ENCODE data around the gene GRIK4. TPM values are rescaled to one million over a fixed set of nuclear protein-coding genes. Genes with fewer than 3 reads are reported as not detected.

GRIK4 gene
- polyA plus RNA-seq, 1 donor = 0.94 TPM

DNA sequence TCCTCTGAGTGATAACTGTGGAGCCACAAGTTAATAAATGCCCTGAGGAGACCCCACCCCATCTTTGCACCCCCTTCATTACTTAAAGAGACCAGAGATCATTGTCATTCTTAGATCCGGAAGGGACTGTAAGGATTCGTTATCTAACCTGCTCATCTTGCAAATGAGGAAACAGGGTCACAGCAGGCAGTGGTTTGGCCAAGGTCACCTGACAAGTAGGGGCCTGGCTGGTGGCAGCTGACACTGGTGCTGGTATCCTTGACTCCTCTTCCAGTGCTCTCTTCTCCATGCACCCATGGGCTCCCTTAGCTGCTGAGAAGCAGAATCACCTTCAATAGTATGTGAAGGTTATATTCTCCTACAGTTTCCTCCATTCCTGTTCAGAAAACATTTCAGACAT, 151.6 kb downstream of the GRIK4 start:
- no peak for DNase-seq
- Histone ChIP-seq H3K4me1 (ENCODE audit: control insufficient read depth, insufficient read depth, low read length) (no peaks in the 10 kb centered on the region), H3K27ac (ENCODE audit: low read length) (no peak overlapping the region), H3K36me3 (ENCODE audit: control insufficient read depth, insufficient read depth, low read length) (no peaks in the 10 kb centered on the region), H3K27me3 (ENCODE audit: control insufficient read depth, insufficient read depth, low read length) (no peaks in the 10 kb centered on the region), H3K4me3 (ENCODE audit: low read length) (no peak overlapping the region), H3K9me3 (ENCODE audit: control insufficient read depth, low read depth, low read length) (no peaks in the 10 kb centered on the region)
- no CpG with 5 or more reads among the region's 2 CpGs for WGBS (ENCODE audit: insufficient coverage, low lambda C conversion rate)

DNA sequence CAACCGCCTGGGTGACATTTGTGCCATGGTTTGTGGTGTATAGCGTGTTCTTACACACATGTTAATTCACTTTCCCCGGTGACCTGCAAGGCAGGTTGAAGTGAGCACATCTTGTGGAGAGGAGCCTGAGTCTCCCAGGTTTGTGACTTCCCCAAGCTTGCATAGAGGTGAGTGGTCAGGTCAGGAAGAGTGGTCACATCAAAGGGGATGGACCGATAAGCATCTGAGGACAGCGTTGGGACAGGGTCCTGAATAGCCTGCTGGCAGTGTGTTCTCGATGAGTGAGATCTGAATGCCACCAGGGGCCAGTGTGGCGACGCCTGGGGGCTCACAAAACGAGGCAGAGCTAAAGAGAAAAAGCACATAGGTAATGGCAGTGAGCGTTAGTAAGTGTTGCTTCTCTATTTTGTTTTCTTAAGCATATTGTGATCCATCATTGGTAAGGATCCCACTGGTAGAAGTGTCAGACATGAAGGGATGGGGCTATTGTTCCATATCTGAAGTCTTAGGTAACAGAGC, 154.6 kb downstream of the GRIK4 start:
- no peaks in the 10 kb centered on the region for H3K36me3 ChIP-seq (ENCODE audit: control insufficient read depth, insufficient read depth, low read length)

DNA sequence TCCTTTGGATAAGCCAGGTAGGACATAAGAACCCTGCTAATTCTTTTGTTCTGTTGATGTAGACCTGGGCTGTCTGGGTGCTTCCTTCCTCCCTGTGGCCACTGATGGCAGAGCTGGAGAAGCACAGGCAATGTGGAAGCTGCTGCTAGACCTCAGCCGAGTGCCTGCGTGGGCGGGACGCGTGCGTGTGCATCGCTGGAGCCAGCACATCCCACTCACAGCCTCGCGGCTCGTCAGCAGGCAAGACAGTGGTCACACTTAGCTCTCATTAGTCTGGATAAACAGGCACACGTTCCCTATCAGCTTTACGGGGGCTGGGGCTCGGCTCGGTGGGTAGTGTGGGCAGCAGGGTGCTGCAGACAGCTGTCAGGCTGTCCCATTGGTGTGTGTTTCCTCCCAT, 155.7 kb downstream of the GRIK4 start:
- no peaks in the 10 kb centered on the region for H3K4me1 ChIP-seq (ENCODE audit: control insufficient read depth, insufficient read depth, low read length)
- H3K36me3 ChIP-seq (ENCODE audit: control insufficient read depth, insufficient read depth, low read length) = no peaks in the 10 kb centered on the region
- H3K27me3 ChIP-seq (ENCODE audit: control insufficient read depth, insufficient read depth, low read length) = no peaks in the 10 kb centered on the region
- no peaks in the 10 kb centered on the region for H3K9me3 ChIP-seq (ENCODE audit: control insufficient read depth, low read depth, low read length)
- no peak overlapping the region for H3K27ac ChIP-seq (ENCODE audit: low read length)
- no CpG with 5 or more reads among the region's 14 CpGs for WGBS (ENCODE audit: insufficient coverage, low lambda C conversion rate)
- DNase-seq = no peak
- no peak overlapping the region for H3K4me3 ChIP-seq (ENCODE audit: low read length)

More for the DNA sequence above, 154.6 kb downstream of the GRIK4 start:
- H3K27me3 ChIP-seq (ENCODE audit: control insufficient read depth, insufficient read depth, low read length) = no peaks in the 10 kb centered on the region
- no peak for DNase-seq
- no peaks in the 10 kb centered on the region for H3K9me3 ChIP-seq (ENCODE audit: control insufficient read depth, low read depth, low read length)
- no peak overlapping the region for H3K4me3 ChIP-seq (ENCODE audit: low read length)
- no CpG with 5 or more reads among the region's 10 CpGs for WGBS (ENCODE audit: insufficient coverage, low lambda C conversion rate)
- no peaks in the 10 kb centered on the region for H3K4me1 ChIP-seq (ENCODE audit: control insufficient read depth, insufficient read depth, low read length)
- H3K27ac ChIP-seq (ENCODE audit: low read length) = no peak overlapping the region

DNA sequence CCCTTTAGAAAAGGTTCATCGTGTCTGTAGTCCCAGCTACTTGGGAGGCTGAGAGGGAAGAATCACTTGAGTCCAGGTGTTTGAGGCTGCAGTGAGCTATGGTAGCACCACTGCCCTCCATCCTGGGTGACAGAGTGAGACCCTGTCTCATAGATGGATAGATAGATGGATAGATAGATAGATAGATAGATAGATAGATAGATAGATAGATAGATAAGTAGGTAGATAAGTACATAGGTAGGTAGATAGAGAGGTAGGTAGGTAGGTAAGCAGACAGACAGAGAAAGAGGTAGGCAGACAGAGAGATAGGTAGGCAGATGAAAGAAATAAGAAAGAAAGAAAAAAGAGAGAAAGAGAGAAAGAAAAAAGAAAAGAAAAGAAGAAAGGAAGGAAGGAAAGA, 156.4 kb downstream of the GRIK4 start:
- Histone ChIP-seq H3K27ac (ENCODE audit: low read length) (no peak overlapping the region), H3K4me3 (ENCODE audit: low read length) (no peak overlapping the region), H3K4me1 (ENCODE audit: control insufficient read depth, insufficient read depth, low read length) (no peaks in the 10 kb centered on the region), H3K27me3 (ENCODE audit: control insufficient read depth, insufficient read depth, low read length) (no peaks in the 10 kb centered on the region), H3K9me3 (ENCODE audit: control insufficient read depth, low read depth, low read length) (no peaks in the 10 kb centered on the region), H3K36me3 (ENCODE audit: control insufficient read depth, insufficient read depth, low read length) (no peaks in the 10 kb centered on the region)
- DNase-seq = no peak
- no CpG with 5 or more reads among the region's 1 CpG for WGBS (ENCODE audit: insufficient coverage, low lambda C conversion rate)

DNA sequence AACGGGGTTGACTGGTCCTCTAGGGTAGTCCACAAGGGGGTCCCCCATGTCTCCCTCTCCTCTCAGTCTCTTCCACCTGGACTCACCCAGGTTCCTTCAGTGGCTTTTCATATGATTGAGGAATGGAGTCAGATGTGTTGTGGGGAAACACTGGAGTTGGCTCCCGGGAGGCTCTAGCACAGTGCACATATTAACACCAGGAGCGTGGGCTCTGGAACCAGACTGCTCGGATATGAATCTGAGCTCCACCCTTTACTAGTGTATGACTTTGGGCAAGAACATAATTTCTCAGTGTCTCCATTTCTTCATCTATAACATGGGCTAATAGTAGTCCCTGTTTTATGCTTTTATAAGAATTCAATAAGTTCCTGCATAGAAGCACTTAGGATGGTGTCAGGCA, 157.0 kb downstream of the GRIK4 start:
- Histone ChIP-seq H3K36me3 (ENCODE audit: control insufficient read depth, insufficient read depth, low read length) (no peaks in the 10 kb centered on the region), H3K4me1 (ENCODE audit: control insufficient read depth, insufficient read depth, low read length) (no peaks in the 10 kb centered on the region), H3K4me3 (ENCODE audit: low read length) (no peak overlapping the region), H3K9me3 (ENCODE audit: control insufficient read depth, low read depth, low read length) (no peaks in the 10 kb centered on the region), H3K27me3 (ENCODE audit: control insufficient read depth, insufficient read depth, low read length) (no peaks in the 10 kb centered on the region), H3K27ac (ENCODE audit: low read length) (no peak overlapping the region)
- WGBS (ENCODE audit: insufficient coverage, low lambda C conversion rate) = 80% methylated on average over 1 of the region's 4 CpGs
- DNase-seq = no peak

DNA sequence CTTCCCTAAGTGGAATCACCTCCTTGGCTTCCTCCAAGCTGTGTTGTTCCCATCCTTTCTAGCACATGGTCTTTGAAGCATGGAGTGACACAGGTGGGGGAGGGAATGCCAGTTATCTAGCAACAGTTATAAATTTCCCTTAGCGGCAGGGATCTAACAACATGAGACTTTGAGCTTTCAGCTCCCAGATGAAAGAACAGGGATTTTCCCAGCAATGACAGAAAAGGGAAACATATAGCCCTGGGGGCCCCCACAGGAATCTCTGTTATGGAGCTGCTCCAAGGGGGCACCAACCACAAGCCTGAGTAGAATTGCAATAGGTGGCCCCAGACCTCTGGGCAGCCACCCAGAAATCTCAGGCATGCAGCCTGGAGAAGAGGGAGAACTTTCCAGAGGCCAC, 163.0 kb downstream of the GRIK4 start:
- WGBS (ENCODE audit: insufficient coverage, low lambda C conversion rate) = no CpG with 5 or more reads among the region's 1 CpG
- peak; percentile 80 to 93 for DNase-seq
- no peak overlapping the region for H3K4me3 ChIP-seq (ENCODE audit: low read length)
- no peaks in the 10 kb centered on the region for H3K9me3 ChIP-seq (ENCODE audit: control insufficient read depth, low read depth, low read length)
- H3K36me3 ChIP-seq (ENCODE audit: control insufficient read depth, insufficient read depth, low read length) = no peaks in the 10 kb centered on the region
- H3K4me1 ChIP-seq (ENCODE audit: control insufficient read depth, insufficient read depth, low read length) = peaks cover 20% of the 10 kb centered on the region
- H3K27ac ChIP-seq (ENCODE audit: low read length) = peak overlapping the region; percentile 13
- no peaks in the 10 kb centered on the region for H3K27me3 ChIP-seq (ENCODE audit: control insufficient read depth, insufficient read depth, low read length)

DNA sequence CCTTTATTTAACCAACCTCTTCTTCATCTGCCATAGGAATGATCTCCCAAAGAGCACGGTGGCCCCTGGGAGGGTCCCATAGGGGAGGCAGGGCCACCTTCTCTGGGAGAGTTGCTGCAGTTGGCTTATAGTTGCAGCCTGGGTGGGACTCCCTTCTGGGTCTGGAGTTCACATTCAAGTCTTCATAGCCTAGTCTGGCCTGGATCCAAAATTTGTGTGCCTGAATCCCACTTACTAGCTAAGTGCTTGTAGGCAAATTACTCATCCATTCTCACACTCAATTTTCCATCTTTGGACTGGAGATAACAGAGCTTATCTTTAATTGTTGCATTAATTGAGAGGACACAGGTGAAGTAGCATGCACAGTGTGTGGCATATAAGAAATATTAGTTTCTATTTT, 163.6 kb downstream of the GRIK4 start:
- Histone ChIP-seq H3K27ac (ENCODE audit: low read length) (peak overlapping the region; percentile 13), H3K4me1 (ENCODE audit: control insufficient read depth, insufficient read depth, low read length) (peaks cover 20% of the 10 kb centered on the region), H3K9me3 (ENCODE audit: control insufficient read depth, low read depth, low read length) (no peaks in the 10 kb centered on the region), H3K36me3 (ENCODE audit: control insufficient read depth, insufficient read depth, low read length) (no peaks in the 10 kb centered on the region), H3K27me3 (ENCODE audit: control insufficient read depth, insufficient read depth, low read length) (no peaks in the 10 kb centered on the region), H3K4me3 (ENCODE audit: low read length) (no peak overlapping the region)
- DNase-seq = peak; percentile 39 to 63
- WGBS (ENCODE audit: insufficient coverage, low lambda C conversion rate) = no CpG with 5 or more reads among the region's 1 CpG

DNA sequence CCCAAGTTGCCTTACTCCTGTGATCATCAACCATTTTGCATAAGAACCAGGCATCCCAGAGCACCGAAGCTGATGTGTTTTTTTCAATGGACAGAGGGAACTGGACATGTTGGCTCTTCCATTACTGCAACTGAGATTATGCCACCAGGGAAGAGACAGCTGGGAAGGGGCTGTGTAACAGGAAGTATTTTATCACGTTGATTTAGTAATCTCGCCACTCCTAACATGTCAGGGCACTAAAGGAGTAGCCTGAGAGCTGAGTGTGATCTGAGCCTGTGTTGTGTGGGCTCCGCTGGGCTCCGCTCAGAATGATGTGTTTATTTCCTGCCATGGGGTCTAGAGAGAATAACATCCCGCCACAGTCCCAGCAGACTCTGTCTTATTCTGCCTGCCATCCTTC, 165.4 kb downstream of the GRIK4 start:
- WGBS (ENCODE audit: insufficient coverage, low lambda C conversion rate) = no CpG with 5 or more reads among the region's 6 CpGs
- Histone ChIP-seq H3K4me1 (ENCODE audit: control insufficient read depth, insufficient read depth, low read length) (peaks cover 20% of the 10 kb centered on the region), H3K4me3 (ENCODE audit: low read length) (no peak overlapping the region), H3K36me3 (ENCODE audit: control insufficient read depth, insufficient read depth, low read length) (no peaks in the 10 kb centered on the region), H3K27me3 (ENCODE audit: control insufficient read depth, insufficient read depth, low read length) (no peaks in the 10 kb centered on the region), H3K9me3 (ENCODE audit: control insufficient read depth, low read depth, low read length) (no peaks in the 10 kb centered on the region), H3K27ac (ENCODE audit: low read length) (no peak overlapping the region)
- DNase-seq = no peak

DNA sequence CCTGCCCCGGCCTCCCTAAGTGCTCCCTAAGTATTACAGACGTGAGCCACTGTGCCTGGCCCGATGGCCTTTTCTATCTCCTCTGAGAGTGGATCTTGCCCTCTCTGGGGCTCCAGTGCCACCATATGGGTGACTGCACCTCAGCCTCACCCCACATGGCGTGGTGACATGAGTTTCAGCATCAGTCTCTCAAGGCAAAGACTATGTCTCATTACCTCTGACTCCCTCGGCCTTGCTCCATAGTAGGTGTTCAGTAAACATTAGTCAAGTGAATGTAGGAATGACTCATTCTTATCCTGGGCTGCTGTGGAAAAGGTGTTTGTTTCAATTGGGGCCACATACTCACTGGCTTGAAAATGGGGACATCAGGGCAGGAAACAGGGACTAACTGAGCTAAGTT, 168.8 kb downstream of the GRIK4 start:
- H3K27me3 ChIP-seq (ENCODE audit: control insufficient read depth, insufficient read depth, low read length) = no peaks in the 10 kb centered on the region
- H3K4me1 ChIP-seq (ENCODE audit: control insufficient read depth, insufficient read depth, low read length) = peaks cover 4% of the 10 kb centered on the region
- WGBS (ENCODE audit: insufficient coverage, low lambda C conversion rate) = no CpG with 5 or more reads among the region's 5 CpGs
- DNase-seq = no peak
- H3K9me3 ChIP-seq (ENCODE audit: control insufficient read depth, low read depth, low read length) = no peaks in the 10 kb centered on the region
- H3K4me3 ChIP-seq (ENCODE audit: low read length) = no peak overlapping the region
- H3K27ac ChIP-seq (ENCODE audit: low read length) = no peak overlapping the region
- no peaks in the 10 kb centered on the region for H3K36me3 ChIP-seq (ENCODE audit: control insufficient read depth, insufficient read depth, low read length)

DNA sequence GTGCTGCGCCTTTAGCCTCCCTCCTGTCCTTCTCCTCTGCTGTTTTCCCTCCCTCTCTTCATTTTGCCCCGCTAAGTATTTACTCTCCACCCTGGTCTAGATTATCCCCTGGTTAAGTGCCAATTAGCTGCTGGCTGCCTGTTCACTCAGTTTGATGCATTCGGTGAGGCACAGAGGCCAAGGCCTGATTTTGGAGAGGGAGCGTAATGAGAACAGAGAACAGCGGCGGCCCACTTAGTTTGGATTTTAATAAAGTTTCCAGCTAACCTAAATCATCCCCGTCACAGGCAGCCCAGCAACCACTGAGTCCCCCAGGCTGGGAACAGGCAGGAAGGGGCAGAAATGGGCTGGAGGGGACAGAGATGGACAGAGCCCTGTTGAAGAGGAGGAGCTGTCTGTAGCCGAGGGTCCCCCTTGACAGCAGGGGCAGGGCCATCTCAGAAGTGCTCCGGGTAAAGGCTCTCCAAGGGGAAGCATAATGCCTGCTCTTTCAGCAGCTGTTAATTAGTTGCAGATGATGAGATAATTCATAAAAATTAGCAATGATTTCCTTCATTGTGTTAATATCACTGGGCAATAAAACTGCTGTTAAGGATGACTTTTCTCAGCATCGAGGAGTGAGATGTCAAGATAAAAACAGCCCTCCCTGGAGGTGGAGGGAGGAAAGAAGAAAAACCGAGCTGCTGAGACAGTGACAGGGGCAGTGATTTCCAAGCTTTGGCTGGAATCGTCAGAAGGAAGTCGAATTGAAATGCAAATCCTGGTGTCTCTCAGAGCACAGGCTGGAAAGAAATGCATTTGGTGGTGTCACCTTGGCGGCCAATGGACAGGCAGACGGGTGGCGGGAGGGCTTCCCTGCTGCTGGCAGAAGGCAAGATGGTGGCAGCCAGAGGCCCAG, 170.1 kb downstream of the GRIK4 start:
- WGBS (ENCODE audit: insufficient coverage, low lambda C conversion rate) = 100% methylated on average over 1 of the region's 16 CpGs
- Histone ChIP-seq H3K9me3 (ENCODE audit: control insufficient read depth, low read depth, low read length) (no peaks in the 10 kb centered on the region), H3K4me3 (ENCODE audit: low read length) (no peak overlapping the region), H3K27ac (ENCODE audit: low read length) (no peak overlapping the region), H3K4me1 (ENCODE audit: control insufficient read depth, insufficient read depth, low read length) (no peaks in the 10 kb centered on the region), H3K36me3 (ENCODE audit: control insufficient read depth, insufficient read depth, low read length) (no peaks in the 10 kb centered on the region), H3K27me3 (ENCODE audit: control insufficient read depth, insufficient read depth, low read length) (no peaks in the 10 kb centered on the region)
- DNase-seq = no peak

DNA sequence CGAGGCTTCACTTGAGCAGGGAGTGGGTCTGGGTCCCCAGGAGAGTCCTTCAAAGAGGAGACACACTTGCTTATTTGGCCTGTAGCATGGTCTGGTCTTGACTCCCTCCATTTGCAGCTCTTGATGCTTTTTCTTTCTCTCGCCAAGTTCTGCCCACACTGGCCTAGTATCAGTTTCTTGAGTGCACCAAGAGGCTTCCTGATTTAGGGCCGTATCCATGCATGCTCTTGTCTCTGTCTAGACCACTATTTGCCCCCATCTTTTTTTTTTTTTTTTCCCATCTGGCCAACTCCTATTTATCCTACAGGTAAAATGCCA, 170.7 kb downstream of the GRIK4 start:
- 71% methylated on average over 1 of the region's 3 CpGs for WGBS (ENCODE audit: insufficient coverage, low lambda C conversion rate)
- no peaks in the 10 kb centered on the region for H3K36me3 ChIP-seq (ENCODE audit: control insufficient read depth, insufficient read depth, low read length)
- H3K4me3 ChIP-seq (ENCODE audit: low read length) = no peak overlapping the region
- no peak for DNase-seq
- H3K9me3 ChIP-seq (ENCODE audit: control insufficient read depth, low read depth, low read length) = no peaks in the 10 kb centered on the region
- no peaks in the 10 kb centered on the region for H3K4me1 ChIP-seq (ENCODE audit: control insufficient read depth, insufficient read depth, low read length)
- no peak overlapping the region for H3K27ac ChIP-seq (ENCODE audit: low read length)
- H3K27me3 ChIP-seq (ENCODE audit: control insufficient read depth, insufficient read depth, low read length) = no peaks in the 10 kb centered on the region
